GM18517 (cell line): Measurements from ENCODE around the gene AMER2.
"Not testable (repeated sequence)": the region's sequence is repeated elsewhere in the genome, so short reads cannot be mapped to it uniquely, and the experiment has no call there.

Source experiments
- ATAC-seq: cut with Tn5 transposase; IDR thresholded peaks from one replicate; pipeline ENCODE4 v1.9.1; 2021; ENCODE audit warnings: mild to moderate bottlenecking, moderate library complexity; ENCODE audit not compliant: unreplicated experiment

AMER2 gene

DNA sequence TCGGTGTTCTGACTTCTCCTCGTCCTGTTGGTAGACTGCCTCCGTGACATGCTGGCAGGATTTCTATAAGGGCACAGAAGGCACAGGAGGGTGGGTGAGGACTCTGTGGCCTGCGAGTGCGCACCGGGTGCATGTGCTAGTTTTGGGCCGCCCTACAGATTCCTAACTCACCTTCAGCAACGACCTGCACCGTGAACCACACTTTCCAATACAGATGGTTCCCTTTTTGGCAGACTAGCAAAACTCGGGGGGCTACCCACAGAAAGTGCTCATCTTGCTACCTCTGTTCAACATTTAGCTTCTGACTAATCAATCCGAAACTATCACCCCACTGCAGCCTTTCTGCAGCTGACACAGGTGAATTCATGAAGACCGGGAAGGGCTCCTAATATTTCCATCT is 14.1 kb upstream of the AMER2 start:
- no peak for ATAC-seq

DNA sequence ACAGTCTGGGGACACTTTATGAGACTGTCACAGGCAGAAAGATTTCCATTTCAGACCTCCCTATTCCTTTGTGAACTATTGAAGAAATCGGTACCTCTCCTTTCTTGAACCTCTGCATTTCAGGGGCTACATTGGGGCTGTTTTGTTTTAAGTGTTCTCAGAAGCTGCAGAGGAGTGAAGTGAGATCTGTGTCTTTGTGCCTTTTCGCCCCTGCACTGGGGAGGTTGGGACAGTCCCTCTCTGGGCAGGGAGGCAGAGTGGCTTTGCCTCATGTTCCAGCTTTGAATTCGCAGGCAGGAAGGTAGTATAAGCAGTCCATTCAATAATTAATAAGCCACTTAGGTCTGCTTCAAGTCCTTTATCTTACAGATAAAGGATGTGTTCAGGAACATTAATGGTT is 9.5 kb upstream of the AMER2 start:
- ATAC-seq = peak; percentile 35

DNA sequence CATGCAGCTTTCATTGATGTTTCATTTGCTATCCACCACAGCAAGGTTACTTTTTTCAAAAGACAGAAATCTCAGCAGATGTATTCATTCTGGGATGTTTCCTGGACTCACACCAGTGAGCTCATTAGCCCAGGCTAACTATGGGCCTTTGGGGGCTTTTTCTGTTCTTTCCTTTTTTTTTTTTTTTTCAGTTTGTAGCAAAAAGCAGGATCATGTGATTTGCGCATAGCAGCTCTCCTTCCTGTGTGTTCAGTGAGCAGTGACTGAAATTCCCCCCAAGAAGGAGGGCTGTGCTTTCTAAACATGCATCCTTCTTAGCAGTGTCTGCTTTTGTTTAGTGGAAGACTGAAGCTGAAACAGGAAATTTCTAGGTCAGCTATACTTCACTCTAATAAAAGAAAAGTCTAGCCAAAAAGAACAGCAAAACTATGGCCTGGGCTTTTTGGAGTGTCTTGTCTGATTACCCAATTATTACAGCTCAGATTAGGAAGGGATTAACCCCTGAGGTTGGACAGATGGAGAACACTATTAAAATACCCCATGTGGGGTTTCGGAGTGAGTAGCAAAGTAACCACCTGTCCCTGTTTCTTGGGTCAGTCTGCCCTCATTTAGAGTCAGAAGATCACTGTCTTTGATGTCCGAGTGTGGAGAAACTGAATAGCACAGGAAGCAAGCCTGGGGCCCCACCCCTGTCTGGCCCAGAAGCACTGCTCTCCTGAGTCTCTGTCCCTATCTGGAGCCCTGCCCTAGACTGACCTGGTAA is 8.9 kb upstream of the AMER2 start:
- peak; percentile 74 for ATAC-seq

DNA sequence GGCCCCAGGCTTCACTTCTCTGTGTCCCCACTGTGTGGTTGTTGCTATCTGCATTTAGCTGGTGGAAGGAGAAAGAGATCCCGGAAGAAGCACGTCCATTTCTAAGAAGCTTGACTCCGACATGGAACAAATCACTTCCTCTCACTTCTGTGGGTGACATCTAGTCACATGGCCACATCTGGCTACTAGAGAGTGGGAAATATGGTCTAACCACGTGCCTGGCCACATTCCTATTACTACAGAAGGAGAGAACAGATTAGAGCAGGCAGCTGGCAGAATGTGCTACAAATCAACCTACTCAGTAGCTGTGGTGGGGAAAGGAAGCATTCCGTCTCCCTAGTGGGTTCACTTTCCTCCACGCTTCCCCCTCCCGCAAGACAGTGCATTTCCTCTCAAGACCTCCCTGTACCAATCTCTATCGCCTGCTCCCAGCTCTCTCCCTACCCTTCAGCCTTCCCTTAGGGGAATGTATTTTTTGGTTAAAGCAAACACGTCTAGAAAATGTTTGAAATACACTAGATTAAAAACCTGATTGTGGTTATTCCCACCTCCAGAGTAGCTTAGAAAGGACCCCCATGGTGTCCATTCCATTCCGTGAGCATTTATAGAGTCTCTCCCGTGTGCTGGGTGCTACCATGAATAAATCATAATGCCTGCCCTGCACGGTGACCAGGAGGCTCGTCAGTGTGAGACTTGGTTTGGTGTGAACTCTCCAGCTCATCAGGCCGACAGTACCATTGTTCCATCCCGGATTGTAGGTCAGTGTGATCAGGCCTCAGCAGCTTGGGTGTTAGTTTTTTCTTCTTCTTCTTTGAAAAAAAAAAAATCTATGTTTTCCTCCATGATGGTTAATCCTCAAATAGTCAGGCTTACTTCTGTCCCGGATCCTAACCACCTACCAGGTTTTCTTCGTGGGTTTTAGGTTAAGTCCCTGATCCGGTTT is 8.0 kb upstream of the AMER2 start:
- no peak for ATAC-seq

DNA sequence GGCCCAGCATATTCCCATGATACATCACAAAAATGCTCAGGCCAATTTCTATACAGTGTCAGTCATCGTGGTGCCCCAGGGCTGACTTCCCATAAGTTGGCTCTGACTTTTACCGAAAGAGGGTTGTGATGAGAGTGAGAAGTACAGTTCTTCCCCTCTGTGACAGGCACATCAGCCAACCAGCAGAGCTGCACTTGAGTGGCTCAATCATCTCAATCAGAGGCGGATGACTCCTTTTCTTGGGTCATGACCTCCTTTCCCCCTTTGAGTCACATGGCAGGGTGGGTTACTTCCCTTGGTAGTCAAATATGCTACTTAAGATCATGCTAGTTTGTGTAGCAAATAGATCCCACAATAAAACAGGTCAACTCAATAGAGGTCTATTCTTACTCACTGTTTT is 6.9 kb upstream of the AMER2 start:
- no peak for ATAC-seq

DNA sequence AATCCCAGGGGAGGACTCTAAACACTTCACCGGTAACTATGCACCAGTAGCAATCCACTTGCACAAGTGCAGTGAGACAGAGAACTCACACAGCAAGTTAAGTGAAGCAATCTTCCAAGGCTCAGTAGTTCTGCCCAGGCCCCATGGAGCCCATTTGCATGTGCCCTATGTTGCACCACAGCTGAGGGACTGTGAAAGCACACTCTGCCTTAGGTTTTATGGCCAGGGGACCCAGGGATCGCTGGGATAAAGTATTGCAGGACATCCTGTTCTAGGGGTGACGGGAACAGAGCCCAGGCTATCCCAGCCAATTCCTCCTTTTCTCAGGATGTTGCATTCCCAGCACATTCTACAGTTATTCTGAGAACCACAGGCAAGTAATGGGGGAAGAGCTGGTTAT is 6.0 kb upstream of the AMER2 start:
- ATAC-seq = no peak

DNA sequence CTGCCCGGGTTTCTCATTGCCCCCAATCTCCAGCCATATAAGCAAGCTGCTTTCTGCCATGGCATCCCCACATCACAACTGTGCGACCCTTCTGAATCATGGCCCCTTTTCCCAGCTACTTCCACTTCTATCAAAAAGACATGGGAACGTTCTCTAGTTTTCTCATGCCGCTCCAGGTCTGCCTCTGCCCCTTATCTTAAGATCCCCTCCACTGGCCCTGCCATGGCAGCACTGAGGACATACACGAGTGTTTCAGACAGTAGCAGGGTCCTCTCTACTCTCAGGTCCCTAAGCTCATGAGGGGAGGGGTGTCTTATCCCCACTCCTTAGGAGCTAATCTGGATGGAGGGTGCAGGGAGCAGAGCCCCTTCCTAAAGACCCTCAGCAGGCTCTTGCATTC is 5.5 kb upstream of the AMER2 start:
- no peak for ATAC-seq

DNA sequence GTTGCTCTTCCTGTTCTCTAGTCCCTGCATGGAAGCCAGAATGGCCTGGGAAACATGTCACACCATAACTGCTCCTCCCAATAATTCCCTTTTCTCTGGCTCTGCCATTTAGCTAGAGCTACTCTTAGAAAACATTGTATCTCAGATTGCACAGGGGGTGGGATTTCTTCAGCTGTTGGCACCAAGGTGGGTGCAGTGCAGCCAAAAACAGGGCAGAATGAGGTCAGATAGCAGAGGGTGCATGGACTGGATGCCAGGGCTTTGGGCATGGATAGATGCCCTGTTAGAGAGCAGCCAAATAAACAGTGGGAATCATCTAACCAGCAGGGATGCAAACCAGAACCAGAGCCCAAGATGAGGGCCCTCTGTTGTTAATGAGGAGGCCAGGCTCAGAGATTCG is 4.9 kb upstream of the AMER2 start:
- ATAC-seq = no peak

DNA sequence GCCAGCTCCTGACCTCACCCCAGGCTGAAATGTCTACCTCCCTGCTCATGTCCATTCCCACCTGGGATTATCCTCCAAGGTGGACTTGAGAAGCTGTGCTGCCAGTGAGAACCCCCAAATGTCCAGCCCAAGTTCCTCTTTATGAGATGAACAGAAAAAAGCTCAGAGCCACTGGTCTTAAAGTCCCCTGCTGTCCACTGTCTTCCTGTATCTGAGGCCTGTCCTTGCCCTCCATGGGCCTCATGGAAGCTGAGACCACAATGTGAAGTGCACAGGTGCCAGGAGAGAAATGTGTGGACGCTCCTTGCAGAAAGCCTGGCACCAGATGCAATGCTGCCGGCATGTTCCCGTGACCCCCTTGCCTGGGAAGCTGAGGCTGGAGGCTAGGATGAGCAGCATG is 3.3 kb upstream of the AMER2 start:
- ATAC-seq = no peak

DNA sequence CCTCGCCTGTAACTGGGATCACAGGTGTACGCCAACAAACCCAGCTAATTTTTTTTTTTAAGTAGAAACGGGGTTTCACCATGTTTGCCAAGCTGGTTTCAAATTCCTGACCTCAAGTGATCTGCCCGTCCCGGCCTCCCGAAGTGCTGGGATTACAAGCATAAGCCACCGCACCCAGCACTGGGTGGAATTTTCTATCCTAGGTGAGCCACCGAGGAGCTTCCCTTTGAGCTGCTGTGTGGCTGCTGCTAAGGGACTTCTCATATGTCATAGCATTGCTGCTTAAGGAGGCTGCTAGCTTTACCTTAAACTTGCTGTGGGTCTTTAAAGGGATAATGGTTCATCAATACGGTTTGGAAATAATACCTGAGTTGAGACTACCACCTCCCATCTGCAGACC is 2.9 kb upstream of the AMER2 start:
- ATAC-seq = no peak

DNA sequence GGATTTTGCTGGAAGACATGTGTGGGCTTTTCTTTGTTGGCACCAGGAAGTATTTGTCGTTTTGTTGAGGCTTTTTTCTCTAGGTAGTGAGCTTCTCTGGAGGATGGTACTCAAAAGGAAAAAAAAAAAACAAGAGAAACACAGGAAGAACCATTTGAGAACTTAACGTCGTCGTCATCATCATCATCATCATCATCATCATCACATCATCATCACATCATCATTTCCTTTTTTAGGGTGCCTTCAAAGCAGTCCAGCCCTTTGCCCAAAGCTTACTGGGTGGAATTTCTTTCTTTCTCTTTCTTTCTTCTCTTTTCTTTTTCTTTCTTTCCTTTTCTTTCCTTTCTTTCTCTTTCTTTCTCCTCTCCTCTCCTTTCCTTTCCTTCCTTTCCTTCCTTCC is 2.2 kb upstream of the AMER2 start:
- ATAC-seq = no peak

DNA sequence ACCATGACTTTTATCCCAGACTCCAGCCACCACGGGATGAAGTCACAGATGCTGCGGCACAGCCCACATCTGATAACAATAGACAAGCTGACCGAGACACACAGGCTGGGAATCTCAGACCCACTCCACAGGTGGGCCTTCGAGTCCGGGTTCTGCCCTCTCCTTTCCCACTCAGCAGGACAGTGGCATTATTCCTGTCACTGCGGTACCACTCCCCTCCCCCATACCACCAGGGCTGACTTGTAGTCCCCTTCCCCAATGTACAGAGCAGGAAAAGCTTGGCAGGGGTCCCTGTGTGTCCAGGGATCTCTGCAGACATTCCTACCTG is 179 bp upstream of the AMER2 start:
- no peak for ATAC-seq

DNA sequence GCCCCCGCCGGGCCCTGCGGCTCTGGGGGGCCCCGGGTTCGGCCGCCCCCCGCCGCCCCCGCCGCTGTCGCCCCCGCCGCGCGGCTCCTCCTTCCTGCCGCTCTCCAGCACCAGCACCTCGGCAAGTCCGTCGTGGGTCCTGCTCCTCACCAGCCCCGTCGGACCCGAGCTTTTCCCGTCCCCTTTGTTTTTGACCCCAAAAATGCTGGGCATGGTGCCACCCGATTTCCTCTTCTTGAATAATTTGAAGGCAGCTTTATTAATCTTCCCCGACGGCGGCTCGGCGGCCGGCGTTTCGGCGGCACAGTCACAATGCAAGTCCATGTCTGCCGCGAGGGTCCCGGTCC is 945 bp downstream of the AMER2 start:
- no peak for ATAC-seq

DNA sequence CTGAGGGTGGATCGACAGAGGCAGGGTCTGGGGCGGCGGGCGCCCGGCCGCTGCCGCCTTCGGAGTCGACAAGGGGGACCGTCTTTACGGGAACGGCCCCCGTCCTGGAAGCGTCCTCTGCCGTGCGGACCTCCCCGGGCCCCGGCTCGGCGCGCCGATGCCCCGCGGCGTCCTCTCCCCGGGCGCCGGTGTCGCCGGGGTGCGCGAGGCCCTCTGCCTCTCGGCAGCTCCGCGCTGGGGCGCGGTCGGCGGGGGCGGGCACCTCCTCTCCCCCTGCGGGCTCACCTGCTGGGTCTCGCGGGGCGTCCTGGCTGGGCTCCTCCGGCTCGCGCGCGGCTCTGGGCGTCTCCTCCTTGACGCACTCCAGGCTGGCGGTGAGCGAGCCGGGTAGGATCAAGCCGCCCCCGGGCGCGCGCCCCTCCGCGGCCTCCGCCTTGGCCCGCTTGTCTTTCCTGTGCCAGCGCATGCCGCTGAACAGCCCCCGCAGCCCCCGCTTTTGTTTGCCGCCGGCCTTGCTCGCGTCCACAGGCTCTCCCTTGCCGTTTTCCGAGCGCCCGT is 1.5 kb downstream of the AMER2 start:
- no peak for ATAC-seq

DNA sequence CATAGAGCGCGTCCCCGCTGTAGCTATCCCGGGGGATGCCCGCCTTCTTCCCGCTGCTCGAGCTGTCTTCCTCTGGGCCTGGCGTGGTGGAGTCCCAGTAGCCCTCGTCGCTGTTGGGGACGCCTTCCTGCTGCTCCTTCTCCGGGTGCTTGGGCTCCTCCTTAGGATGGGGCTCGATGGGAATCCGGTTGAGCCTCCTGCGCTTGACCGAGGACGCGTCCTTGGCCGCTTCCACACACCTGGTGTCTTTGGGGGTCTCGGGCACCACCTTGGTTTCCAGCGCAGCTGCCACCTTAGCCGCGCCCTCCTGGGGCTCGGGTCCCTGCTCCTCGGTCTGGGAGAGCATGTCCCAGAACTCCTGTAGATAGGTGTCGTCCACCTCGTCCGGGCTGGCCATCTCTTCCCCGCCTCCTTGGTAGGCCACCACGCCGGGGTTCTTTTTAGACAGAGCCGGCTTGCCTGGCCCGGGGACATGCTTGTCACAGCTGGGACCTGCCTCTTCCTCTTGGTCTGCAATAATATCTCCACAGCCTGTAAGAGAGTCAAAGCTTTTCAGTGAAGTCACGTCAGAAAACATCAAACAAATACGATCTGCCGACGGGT is 2.0 kb downstream of the AMER2 start:
- no peak for ATAC-seq

DNA sequence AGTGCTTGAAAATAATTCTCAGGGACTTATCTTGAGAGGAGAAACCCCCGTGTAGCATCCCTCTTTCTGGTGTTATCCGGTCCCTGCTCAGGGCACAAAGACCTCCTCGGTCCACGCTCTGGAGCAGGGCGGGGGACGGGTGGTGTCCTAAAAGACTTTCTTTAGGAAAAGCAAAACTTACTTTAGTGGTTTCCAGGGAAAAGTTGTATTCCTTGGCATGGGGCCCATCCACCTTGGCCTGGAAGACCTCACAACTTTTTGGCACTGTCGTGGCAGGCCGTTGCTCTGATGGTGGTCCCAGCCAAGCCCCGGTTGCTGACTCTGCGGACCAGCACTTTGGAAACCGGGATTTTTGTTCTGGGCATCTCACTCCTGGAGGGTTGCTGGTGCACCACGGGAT is 2.7 kb downstream of the AMER2 start:
- no peak for ATAC-seq

DNA sequence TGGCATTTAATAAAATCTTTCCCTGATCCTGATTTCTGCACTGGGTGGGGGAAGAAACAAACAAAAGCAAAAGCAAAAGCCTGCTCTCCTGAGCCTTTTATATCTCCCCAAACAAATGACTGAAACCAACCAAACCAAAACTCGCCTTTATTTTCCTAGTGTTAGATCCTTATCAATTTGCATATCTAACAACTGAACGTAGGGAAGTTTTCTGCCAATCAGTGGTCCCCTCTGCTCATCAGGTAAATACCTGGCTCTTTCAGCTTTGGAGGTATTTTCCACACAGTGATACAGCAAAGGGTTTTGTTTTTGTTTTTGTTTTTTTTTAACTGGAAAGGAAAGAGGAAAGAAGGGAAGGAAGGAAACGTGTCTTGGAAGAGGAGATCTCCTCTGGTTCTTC is 3.3 kb downstream of the AMER2 start:
- no peak for ATAC-seq

DNA sequence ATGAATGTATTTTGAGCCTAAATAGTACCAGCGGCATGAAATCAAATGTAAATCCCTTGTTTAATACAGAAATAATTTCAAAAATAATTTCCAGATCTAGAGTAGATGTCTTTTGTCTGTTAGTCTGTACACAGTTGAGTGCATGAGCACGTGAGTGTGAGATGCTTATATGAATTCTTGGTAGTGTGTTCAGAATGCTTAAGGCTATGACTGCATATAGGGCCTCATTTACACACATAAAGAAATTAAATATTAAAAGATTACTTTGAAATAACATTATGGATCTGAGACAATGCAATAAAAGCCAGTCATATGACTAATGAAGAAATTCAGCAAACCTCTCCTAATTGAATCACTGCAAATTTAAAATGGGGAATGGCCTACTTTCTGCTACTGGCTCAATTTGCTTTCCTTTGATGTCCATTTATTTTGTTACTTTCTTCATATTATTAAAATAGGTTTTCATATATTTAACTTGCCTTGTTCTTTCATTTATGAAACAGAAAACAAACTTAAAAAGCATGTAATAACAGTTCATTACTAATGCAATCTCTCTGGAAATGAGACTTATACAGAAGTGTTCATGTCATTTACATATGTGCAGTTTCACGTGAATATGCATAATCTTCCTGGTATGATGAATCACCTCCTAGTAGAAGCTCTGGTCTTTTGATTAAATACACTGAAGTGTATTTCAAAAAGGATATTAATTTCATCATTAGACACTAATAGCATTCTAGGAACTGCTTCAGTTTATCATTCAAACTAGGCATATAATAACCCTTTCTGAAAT is 4.5 kb downstream of the AMER2 start:
- no peak for ATAC-seq

DNA sequence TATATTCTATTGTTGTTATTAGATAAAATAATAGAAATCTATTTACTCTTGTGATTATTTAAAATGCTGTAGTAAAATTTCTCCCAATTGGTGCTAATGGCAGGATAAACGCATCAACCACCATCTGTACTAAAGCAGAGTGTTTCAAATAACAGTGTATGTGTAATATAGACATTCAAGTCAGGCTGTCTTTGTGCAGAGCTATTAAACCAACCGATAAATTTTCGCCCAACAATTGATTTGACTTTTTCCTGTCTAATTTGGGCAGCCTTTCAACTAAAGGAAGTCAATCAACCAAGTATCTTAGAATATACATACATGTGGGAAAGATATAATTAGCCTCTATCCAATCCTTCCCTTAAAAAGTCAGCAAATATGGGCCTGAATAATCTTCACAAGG is 5.8 kb downstream of the AMER2 start:
- ATAC-seq = no peak

DNA sequence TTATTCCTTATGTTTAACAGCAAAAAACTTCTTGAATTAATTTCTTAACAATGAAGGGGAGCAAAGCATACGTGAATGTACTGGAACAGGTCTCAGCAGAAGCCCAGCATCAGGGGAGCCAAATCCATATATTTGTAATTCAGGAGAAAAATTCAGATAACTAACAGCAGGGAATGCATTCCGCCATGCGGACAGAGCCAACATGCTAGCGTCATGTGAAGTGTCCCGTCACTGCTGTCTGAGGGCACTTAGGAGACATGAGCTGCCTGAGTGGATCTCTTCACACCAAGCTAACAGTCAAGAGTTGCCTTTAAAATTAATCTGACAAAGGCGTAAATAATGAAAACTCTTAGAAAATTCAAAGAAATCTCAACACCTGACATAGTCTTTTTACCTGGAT is 6.4 kb downstream of the AMER2 start:
- no peak for ATAC-seq

DNA sequence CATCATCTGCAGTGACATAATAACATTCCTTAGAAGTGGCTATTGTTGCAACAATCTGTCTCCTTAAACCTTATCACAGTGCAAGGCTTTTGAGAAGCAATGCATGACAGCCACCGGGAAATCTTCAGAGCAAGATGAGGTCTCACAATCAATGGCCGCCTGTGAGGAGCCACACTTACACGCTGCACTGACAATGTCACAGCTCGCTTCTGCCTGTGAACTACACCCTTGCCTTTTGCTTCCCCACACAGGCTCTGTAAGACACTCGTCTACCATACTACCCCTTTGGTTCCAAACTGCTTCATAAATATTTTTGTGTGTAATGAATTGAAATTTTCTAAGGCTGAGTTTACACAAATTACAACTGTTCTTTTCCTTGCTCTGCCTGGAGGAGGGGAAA is 6.9 kb downstream of the AMER2 start:
- not testable (repeated sequence) for ATAC-seq
